Measurements from ENCODE around the gene SLC22A14.

- no peak for TF ChIP-seq CTCF (IDR thresholded peaks at IDR 0.05; ENCODE audit: low read depth, low read length)
- TF ChIP-seq POLR2A (IDR thresholded peaks at IDR 0.05; ENCODE audit: extremely low read depth, insufficient read length), result no peak
- TF ChIP-seq MAX (IDR thresholded peaks at IDR 0.05; ENCODE audit: low read depth, low read length), result no peak
- TF ChIP-seq MYC (IDR thresholded peaks at IDR 0.05; ENCODE audit: low read depth, low read length), result no peak
These were observed 33.6 kb downstream of the SLC22A14 start for GRCh38 chr3:38315488-38316230.
